Measurements from ENCODE around the gene ZNF146. TPM values are rescaled to one million over a fixed set of nuclear protein-coding genes. Genes with fewer than 3 reads are reported as not detected.
"Not testable (repeated sequence)": the region's sequence is repeated elsewhere in the genome, so short reads cannot be mapped to it uniquely, and the experiment has no call there.

Gene ZNF146
- polyA plus RNA-seq, 1 of the 3 experiments (the other 2 are of a cell fraction) = 25.4 TPM

GRCh38 chr19:36172852-36173251 is 42.1 kb upstream of the ZNF146 start (continued):
- TF ChIP-seq REST (IDR thresholded peaks at IDR 0.05; ENCODE audit: low read depth, low read length) (no peak), RFX5 (IDR thresholded peaks at IDR 0.05; ENCODE audit: low read length) (no peak), TCF12 (IDR thresholded peaks at IDR 0.05) (no peak)

GRCh38 chr19:36173846-36174245 is 41.1 kb upstream of the ZNF146 start:
- H3K36me3 ChIP-seq (replicated peaks in 1 of 2; ENCODE audit: control insufficient read depth in 1 of 2, insufficient read depth in 2 of 2, low read length in 1 of 2); POLR2A ChIA-PET; H2AFZ ChIP-seq (ENCODE audit: low read depth); H3K9ac ChIP-seq; H3K79me2 ChIP-seq (ENCODE audit: insufficient read depth); H4K20me1 ChIP-seq (ENCODE audit: insufficient read depth); H3K4me1 ChIP-seq (ENCODE audit: control insufficient read depth in 1 of 2, insufficient read depth in 2 of 2, low read depth in 1 of 2, low read length in 1 of 2); H3K27me3 ChIP-seq (ENCODE audit: insufficient read depth); H3K4me3 ChIP-seq (ENCODE audit: low read depth in 2 of 2, low read length in 1 of 2); H3K9me2 ChIP-seq; DNase-seq; H3K27ac ChIP-seq (ENCODE audit: low read depth in 2 of 2, low read length in 1 of 2); H3K4me2 ChIP-seq; H3F3A ChIP-seq (replicated peaks; ENCODE audit: insufficient read depth); H3K9me3 ChIP-seq: not testable (repeated sequence)
- CTCF ChIA-PET = interaction anchor here (1.7 to 2.7 kb wide), 2 partner anchors 46 to 113 kb away, joined by 4 to 14 read pairs; no protein-coding TSS in a partner anchor
- 75% methylated on average over 8 of the region's 8 CpGs for WGBS (ENCODE audit: low lambda C conversion rate)

- H3K9me3 ChIP-seq; POLR2A ChIA-PET; H2AFZ ChIP-seq (ENCODE audit: low read depth); DNase-seq; H3K36me3 ChIP-seq (replicated peaks in 1 of 2; ENCODE audit: control insufficient read depth in 1 of 2, insufficient read depth in 2 of 2, low read length in 1 of 2); H3K79me2 ChIP-seq (ENCODE audit: insufficient read depth); H3F3A ChIP-seq (replicated peaks; ENCODE audit: insufficient read depth); H4K20me1 ChIP-seq (ENCODE audit: insufficient read depth); H3K4me1 ChIP-seq (ENCODE audit: control insufficient read depth in 1 of 2, insufficient read depth in 2 of 2, low read depth in 1 of 2, low read length in 1 of 2); H3K4me2 ChIP-seq; H3K27ac ChIP-seq (ENCODE audit: low read depth in 2 of 2, low read length in 1 of 2); H3K27me3 ChIP-seq (ENCODE audit: insufficient read depth); H3K9me2 ChIP-seq; H3K9ac ChIP-seq; H3K4me3 ChIP-seq (ENCODE audit: low read depth in 2 of 2, low read length in 1 of 2): not testable (repeated sequence)
- CTCF ChIA-PET = interaction anchor here (1.0 kb wide), 1 partner anchor 9 kb away, joined by 3 read pairs; no protein-coding TSS in a partner anchor
- 45% methylated on average over 2 of the region's 2 CpGs for WGBS (ENCODE audit: low lambda C conversion rate)
Measured at GRCh38 chr19:36179077-36179476, 35.8 kb upstream of the ZNF146 start.

GRCh38 chr19:36182612-36183244 is 32.2 kb upstream of the ZNF146 start:
- Histone ChIP-seq H3K9me2 (no peaks in the 10 kb centered on the region), H3K4me1 (ENCODE audit: control insufficient read depth in 1 of 2, insufficient read depth in 2 of 2, low read depth in 1 of 2, low read length in 1 of 2) (no peaks in the 10 kb centered on the region), H3K79me2 (ENCODE audit: insufficient read depth) (no peaks in the 10 kb centered on the region), H3F3A (replicated peaks; ENCODE audit: insufficient read depth) (no peaks in the 10 kb centered on the region), H3K4me2 (no peak overlapping the region), H4K20me1 (ENCODE audit: insufficient read depth) (no peaks in the 10 kb centered on the region), H3K27me3 (ENCODE audit: insufficient read depth) (no peaks in the 10 kb centered on the region), H2AFZ (ENCODE audit: low read depth) (no peak overlapping the region), H3K9ac (no peak overlapping the region), H3K4me3 (ENCODE audit: low read depth in 2 of 2, low read length in 1 of 2) (no peak overlapping the region), H3K27ac (ENCODE audit: low read depth in 2 of 2, low read length in 1 of 2) (no peak overlapping the region), H3K9me3 (no peaks in the 10 kb centered on the region), H3K36me3 (replicated peaks in 1 of 2; ENCODE audit: control insufficient read depth in 1 of 2, insufficient read depth in 2 of 2, low read length in 1 of 2) (peaks cover 0 to 9% of the 10 kb centered on the region in 2 experiments)
- ChIA-PET POLR2A (no interaction called here), CTCF (interaction anchor here (0.7 to 1.6 kb wide), 2 partner anchors 8 to 56 kb away, joined by 3 read pairs; no protein-coding TSS in a partner anchor)
- TF ChIP-seq EZH2phosphoT487 (IDR thresholded peaks at IDR 0.05; ENCODE audit: borderline replicate concordance, low read depth) (no peak), RFX5 (IDR thresholded peaks at IDR 0.05; ENCODE audit: low read length) (no peak), GABPA (IDR thresholded peaks at IDR 0.05; ENCODE audit: low read depth) (no peak), ZBTB33 (IDR thresholded peaks at IDR 0.05; ENCODE audit: borderline replicate concordance, low read depth) (no peak), JUND (IDR thresholded peaks at IDR 0.05) (no peak)
- no peak for DNase-seq
- 85% methylated on average over 17 of the region's 17 CpGs for WGBS (ENCODE audit: low lambda C conversion rate)

All from SK-N-SH (cell line).